HG02623 (cell line): ENCODE results near the gene FGFRL1.

Experiments used
- ATAC-seq: cut with Tn5 transposase; IDR thresholded peaks from one replicate; pipeline ENCODE4 v1.9.1; 2021; ENCODE audit warnings: moderate library complexity; ENCODE audit not compliant: unreplicated experiment

FGFRL1 gene

GRCh38 chr4:1021386-1022050, 10.1 kb downstream of the FGFRL1 start:
- ATAC-seq, result peak; percentile 75

DNA sequence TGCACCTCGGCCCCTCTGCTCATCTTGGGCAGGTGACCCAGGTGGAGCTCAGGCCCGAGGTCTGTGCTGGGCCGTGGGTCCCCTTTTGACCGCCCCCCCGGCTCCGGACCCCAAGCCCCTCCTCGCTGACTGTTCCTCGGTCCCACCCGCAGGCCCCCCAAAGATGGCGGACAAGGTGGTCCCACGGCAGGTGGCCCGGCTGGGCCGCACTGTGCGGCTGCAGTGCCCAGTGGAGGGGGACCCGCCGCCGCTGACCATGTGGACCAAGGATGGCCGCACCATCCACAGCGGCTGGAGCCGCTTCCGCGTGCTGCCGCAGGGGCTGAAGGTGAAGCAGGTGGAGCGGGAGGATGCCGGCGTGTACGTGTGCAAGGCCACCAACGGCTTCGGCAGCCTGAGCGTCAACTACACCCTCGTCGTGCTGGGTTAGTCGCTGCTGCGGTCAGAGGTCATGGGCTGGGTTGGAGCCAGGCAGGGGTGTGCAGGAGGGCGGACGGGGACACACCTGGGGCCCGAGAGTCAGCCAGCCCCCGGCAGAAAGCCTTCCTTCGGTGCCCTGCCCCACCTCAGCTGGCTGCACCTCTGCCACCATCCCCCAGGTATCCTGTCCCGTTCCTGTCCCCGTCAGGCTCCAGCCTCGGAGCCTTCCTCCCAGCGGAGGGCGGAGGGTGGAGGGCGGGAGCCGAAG, 10.8 kb downstream of the FGFRL1 start:
- ATAC-seq, result no peak

GRCh38 chr4:1022739-1023066, 11.3 kb downstream of the FGFRL1 start:
- no peak for ATAC-seq

DNA sequence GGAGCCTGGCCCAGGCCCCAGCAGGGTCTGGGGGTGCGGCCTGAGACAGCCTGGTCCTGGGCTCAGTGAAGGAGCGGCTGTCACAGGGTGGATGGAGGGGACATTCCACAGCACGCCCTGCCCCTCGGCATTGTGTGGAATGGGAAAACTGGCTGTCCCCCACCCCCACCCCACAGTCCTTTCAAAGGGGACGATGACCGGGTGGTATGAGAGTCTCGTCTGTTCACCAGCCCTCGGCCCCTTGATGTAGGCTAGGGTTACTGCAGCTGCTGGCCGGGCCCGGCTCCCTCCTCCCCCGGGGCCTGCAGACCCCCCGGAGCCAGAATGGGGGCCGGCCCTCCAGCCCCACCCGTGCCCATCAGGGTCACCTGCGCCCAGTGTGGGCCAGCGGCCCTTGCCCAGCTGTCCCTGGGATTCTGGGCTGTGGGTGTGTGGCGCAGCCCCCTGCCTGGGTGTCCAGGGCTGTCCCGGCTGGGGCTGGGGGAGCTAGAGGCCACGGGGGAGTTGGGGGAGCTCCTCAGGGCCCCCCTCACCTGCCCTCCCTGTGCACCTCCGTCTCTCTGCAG, 11.7 kb downstream of the FGFRL1 start:
- ATAC-seq, result no peak

GRCh38 chr4:1023895-1024740, 12.7 kb downstream of the FGFRL1 start:
- no peak for ATAC-seq

DNA sequence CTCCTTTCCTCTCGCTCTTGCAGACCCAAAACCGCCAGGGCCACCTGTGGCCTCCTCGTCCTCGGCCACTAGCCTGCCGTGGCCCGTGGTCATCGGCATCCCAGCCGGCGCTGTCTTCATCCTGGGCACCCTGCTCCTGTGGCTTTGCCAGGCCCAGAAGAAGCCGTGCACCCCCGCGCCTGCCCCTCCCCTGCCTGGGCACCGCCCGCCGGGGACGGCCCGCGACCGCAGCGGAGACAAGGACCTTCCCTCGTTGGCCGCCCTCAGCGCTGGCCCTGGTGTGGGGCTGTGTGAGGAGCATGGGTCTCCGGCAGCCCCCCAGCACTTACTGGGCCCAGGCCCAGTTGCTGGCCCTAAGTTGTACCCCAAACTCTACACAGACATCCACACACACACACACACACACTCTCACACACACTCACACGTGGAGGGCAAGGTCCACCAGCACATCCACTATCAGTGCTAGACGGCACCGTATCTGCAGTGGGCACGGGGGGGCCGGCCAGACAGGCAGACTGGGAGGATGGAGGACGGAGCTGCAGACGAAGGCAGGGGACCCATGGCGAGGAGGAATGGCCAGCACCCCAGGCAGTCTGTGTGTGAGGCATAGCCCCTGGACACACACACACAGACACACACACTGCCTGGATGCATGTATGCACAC, 13.6 kb downstream of the FGFRL1 start:
- no peak for ATAC-seq

- peak; percentile 50 for ATAC-seq
Measured at GRCh38 chr4:1026115-1026514, 14.7 kb downstream of the FGFRL1 start.

DNA sequence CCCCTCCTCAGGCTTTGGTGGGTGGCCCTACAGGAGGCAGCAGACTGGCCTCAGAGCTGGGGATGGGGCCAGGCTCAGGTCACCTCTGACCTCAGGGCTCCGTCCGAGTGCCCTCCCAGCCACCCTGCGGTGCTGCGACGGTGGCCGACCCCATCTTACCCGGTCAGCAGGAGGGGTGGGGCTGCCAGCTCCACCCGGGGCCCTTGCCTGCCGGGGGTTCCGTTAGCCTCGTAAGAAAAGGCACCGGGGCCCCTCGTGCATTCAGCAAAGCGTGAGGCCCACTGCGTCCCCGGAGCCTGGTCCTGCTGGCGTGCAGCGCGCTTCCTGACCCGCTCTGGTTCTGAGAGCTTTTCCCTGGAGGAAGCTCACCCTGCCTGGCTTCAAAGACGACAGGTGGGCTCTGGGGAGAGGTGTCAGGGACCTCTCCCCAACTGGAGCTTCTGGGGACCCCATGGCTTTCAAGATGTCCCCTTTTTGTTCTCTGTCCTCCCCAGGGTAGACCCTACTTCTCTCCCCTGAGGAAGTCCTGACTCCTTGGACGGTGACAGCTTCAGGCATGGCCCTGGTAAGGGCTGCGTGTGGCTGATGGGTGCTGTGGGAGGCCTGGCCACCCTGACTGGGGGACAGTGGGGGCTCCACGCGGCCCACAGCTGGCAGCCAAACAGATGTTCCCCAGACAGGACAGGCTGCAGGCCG, 15.9 kb downstream of the FGFRL1 start:
- ATAC-seq, result no peak

DNA sequence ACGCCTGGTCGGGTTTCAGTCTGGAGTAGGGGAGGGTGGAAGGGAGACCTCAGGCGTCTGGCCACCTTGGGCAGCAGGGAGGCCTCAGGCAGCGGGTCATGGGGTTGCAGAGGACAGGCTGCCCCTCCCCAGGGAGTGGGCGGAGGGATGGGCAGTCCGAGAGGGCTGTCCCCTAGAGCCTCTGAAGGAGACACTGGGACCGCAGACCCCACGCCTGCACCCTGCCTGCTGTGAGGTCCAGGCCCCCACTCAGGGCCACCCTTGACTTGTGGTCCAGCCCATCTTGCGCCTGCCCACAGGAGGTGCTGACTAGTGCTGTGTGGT, 16.5 kb downstream of the FGFRL1 start:
- ATAC-seq, result no peak

DNA sequence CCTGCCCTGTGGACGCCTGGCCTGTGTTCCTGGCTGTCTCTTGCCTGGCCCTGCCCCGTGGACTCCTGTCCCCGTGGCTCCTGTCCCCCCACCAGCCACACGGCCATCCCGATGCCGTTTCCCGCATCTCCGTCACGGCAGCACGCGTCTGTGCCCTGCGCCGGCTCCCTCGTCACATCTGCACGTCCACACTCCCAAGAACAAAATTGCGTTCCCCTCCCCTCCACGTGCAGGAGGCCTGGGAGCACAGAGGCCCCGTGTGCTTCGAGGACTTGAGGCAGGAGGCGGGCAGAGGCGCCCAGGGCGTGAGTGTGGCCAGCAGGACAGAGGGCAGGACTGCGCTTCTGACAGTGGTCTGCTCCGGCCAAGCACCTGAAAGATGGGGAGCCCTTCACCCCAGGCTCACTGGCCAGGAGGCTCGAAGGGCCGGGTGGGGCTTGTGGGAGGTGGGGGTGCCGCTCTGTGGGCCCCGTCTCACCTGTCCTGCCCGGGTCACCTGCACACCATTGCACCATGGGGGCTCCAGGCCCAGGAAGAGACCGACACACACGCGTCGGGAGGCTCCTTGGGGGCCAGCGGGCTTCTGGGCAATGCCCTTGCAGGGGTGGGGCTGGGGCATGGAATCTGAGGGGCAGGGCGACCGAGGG, 17.3 kb downstream of the FGFRL1 start:
- no peak for ATAC-seq

GRCh38 chr4:1029529-1029928, 18.1 kb downstream of the FGFRL1 start:
- ATAC-seq, result no peak

DNA sequence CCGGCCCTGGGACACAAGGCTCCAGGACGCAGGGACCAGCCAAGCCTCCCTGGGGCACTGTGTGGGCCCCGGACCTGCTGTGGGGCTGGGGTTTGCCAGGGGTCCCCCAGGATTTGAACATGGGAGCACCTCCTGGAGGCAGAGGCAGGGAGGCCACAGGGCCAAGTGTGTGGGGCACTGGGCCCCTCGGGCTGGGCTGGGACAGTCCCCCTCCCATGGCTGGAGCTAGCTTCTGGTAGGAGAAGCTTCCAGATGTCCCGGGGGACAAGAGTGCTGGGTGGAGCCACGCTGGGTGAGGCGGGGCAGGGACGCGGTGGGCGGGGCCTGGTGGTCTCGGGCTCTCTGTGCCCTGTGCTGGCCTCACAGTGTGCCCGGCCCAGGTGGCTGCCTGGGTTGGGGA, 18.6 kb downstream of the FGFRL1 start:
- no peak for ATAC-seq

GRCh38 chr4:1030559-1030958, 19.1 kb downstream of the FGFRL1 start:
- ATAC-seq, result no peak

GRCh38 chr4:1031346-1031745, 19.9 kb downstream of the FGFRL1 start:
- ATAC-seq, result no peak

GRCh38 chr4:1031956-1032795, 20.8 kb downstream of the FGFRL1 start:
- no peak for ATAC-seq

DNA sequence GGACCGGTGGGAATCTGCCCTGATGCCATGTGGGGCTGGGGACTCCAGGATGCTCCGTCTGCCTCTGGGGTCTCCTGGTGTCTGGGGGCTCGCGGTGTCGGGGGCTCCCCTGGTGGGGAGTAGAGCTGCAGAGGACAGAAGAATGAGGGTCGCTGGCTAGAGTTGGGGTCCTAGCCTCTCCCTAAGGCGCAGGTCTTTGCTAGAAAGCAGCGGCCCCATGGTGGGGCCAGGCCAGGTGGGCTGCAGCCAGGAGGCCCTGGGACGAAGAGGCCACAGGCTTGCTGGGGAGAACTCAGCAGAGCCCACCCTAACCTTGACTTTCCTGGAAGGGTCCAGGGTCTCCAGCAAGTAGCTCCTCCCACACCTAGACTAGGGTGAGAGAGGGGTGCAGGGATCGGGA, 21.4 kb downstream of the FGFRL1 start:
- ATAC-seq, result no peak

- ATAC-seq, result no peak
Measured at GRCh38 chr4:1033840-1034551, 22.6 kb downstream of the FGFRL1 start.

- no peak for ATAC-seq
Measured at GRCh38 chr4:1035510-1035909, 24.1 kb downstream of the FGFRL1 start.

GRCh38 chr4:1036095-1036494, 24.7 kb downstream of the FGFRL1 start:
- no peak for ATAC-seq
